T-helper 17 cell (primary cell): ENCODE results near the gene GPHA2. TPM values are rescaled to one million over a fixed set of nuclear protein-coding genes. Genes with fewer than 3 reads are reported as not detected.

ENCODE experiments used
- ATAC-seq: fragments of 150-1000 bp; cut with Tn5 transposase; 2 replicates; pipeline ENCODE4 v1.10.0; 2021; ENCODE audit warnings: mild to moderate bottlenecking, moderate library complexity
- DNase-seq, 3 donors: peaks; one replicate each; pipeline versions ENCODE4 v3.0.0 to v3.0.0-alpha.2; 2020 to 2021
- H3K9me3 ChIP-seq: one replicate; pipeline ENCODE4 v1.7.0; 2013; ENCODE audit warnings: low read length, mild to moderate bottlenecking; ENCODE audit not compliant: control insufficient read depth, poor library complexity, severe bottlenecking
- H3K27ac Mint-ChIP-seq: one replicate; pipeline ENCODE4 v1.8.0; 2022; ENCODE audit warnings: mild to moderate bottlenecking, moderate library complexity, mixed read lengths
- H3K27me3 Mint-ChIP-seq: one replicate; pipeline ENCODE4 v1.8.0; 2022; ENCODE audit warnings: mixed read lengths
- H3K36me3 Mint-ChIP-seq: one replicate; pipeline ENCODE4 v1.8.0; 2022; ENCODE audit warnings: low read depth, mixed read lengths
- H3K4me1 Mint-ChIP-seq: one replicate; pipeline ENCODE4 v1.8.0; 2022; ENCODE audit warnings: mild to moderate bottlenecking, mixed read lengths
- H3K4me3 Mint-ChIP-seq: one replicate; pipeline ENCODE4 v1.8.0; 2022; ENCODE audit warnings: mild to moderate bottlenecking, moderate library complexity, mixed read lengths
- total RNA-seq, 4 donors: library from RNA in 2 of 4; stranded (reverse) in 2 of 4; gene quantifications; one replicate each; pipeline ENCODE4 v1.2.3 and lab custom pipeline; 2022 to 2026

Gene GPHA2
- total RNA-seq, 2 donors from 2014 or later: not detected

- Mint-ChIP-seq H3K4me3 (peak overlapping the region; percentile 25), H3K36me3 (peaks cover 9% of the 10 kb centered on the region), H3K4me1 (peaks cover 21% of the 10 kb centered on the region), H3K27ac (peak overlapping the region; percentile 34), H3K27me3 (no peaks in the 10 kb centered on the region)
- ATAC-seq (no peak), DNase-seq (no peak)
- H3K9me3 ChIP-seq: no peaks in the 10 kb centered on the region
Measured at GRCh38 chr11:64913171-64913727, 22.4 kb downstream of the GPHA2 start.

GRCh38 chr11:64911689-64912088, 24.0 kb downstream of the GPHA2 start:
- no peaks in the 10 kb centered on the region for H3K9me3 ChIP-seq
- peak overlapping the region; percentile 39 for H3K27ac Mint-ChIP-seq
- DNase-seq (no peak), ATAC-seq (no peak)
- H3K4me3 Mint-ChIP-seq: no peak overlapping the region
- no peaks in the 10 kb centered on the region for H3K27me3 Mint-ChIP-seq
- peaks cover 9% of the 10 kb centered on the region for H3K36me3 Mint-ChIP-seq
- peaks cover 13% of the 10 kb centered on the region for H3K4me1 Mint-ChIP-seq

GRCh38 chr11:64911142-64911541, 24.6 kb downstream of the GPHA2 start:
- peaks cover 9% of the 10 kb centered on the region for H3K36me3 Mint-ChIP-seq
- H3K4me3 Mint-ChIP-seq: peak overlapping the region; percentile 50

GRCh38 chr11:64910451-64911093, 25.1 kb downstream of the GPHA2 start:
- H3K36me3 Mint-ChIP-seq: peaks cover 9% of the 10 kb centered on the region
- H3K9me3 ChIP-seq: no peaks in the 10 kb centered on the region
- peaks cover 4% of the 10 kb centered on the region for H3K4me1 Mint-ChIP-seq
- DNase-seq: no peak
- peak overlapping the region; percentile 59 for H3K4me3 Mint-ChIP-seq
- no peak for ATAC-seq
- no peaks in the 10 kb centered on the region for H3K27me3 Mint-ChIP-seq
- no peak overlapping the region for H3K27ac Mint-ChIP-seq

More at GRCh38 chr11:64911142-64911541, 24.6 kb downstream of the GPHA2 start:
- DNase-seq (no peak), ATAC-seq (no peak)
- Mint-ChIP-seq H3K27me3 (no peaks in the 10 kb centered on the region), H3K4me1 (peaks cover 8% of the 10 kb centered on the region), H3K27ac (peak overlapping the region; percentile 39)
- no peaks in the 10 kb centered on the region for H3K9me3 ChIP-seq

- H3K27me3 Mint-ChIP-seq: no peaks in the 10 kb centered on the region
- H3K9me3 ChIP-seq: no peaks in the 10 kb centered on the region
- peak overlapping the region; percentile 59 for H3K4me3 Mint-ChIP-seq
- DNase-seq (no peak), ATAC-seq (no peak)
- peaks cover 9% of the 10 kb centered on the region for H3K36me3 Mint-ChIP-seq
- no peak overlapping the region for H3K27ac Mint-ChIP-seq
- H3K4me1 Mint-ChIP-seq: peaks cover 4% of the 10 kb centered on the region
Measured at GRCh38 chr11:64909653-64910343, 25.9 kb downstream of the GPHA2 start.

GRCh38 chr11:64908766-64909165, 26.9 kb downstream of the GPHA2 start:
- no peak overlapping the region for H3K27ac Mint-ChIP-seq
- peaks cover 2% of the 10 kb centered on the region for H3K4me1 Mint-ChIP-seq
- no peaks in the 10 kb centered on the region for H3K27me3 Mint-ChIP-seq
- H3K4me3 Mint-ChIP-seq: no peak overlapping the region
- no peak for ATAC-seq
- no peaks in the 10 kb centered on the region for H3K9me3 ChIP-seq
- peaks cover 9% of the 10 kb centered on the region for H3K36me3 Mint-ChIP-seq
- no peak for DNase-seq

GRCh38 chr11:64906314-64906635, 29.4 kb downstream of the GPHA2 start:
- no peaks in the 10 kb centered on the region for H3K9me3 ChIP-seq
- no peak overlapping the region for H3K4me3 Mint-ChIP-seq
- DNase-seq (no peak), ATAC-seq (no peak)
- H3K27me3 Mint-ChIP-seq: no peaks in the 10 kb centered on the region
- peaks cover 4% of the 10 kb centered on the region for H3K36me3 Mint-ChIP-seq
- no peak overlapping the region for H3K27ac Mint-ChIP-seq
- H3K4me1 Mint-ChIP-seq: peaks cover 6% of the 10 kb centered on the region

- H3K27ac Mint-ChIP-seq: no peak overlapping the region
- DNase-seq (no peak), ATAC-seq (no peak)
- H3K4me1 Mint-ChIP-seq: peaks cover 6% of the 10 kb centered on the region
- H3K9me3 ChIP-seq: no peaks in the 10 kb centered on the region
- H3K27me3 Mint-ChIP-seq: no peaks in the 10 kb centered on the region
- no peak overlapping the region for H3K4me3 Mint-ChIP-seq
- H3K36me3 Mint-ChIP-seq: peaks cover 4% of the 10 kb centered on the region
Measured at GRCh38 chr11:64905516-64906313, 30.0 kb downstream of the GPHA2 start.

- no peak overlapping the region for H3K27ac Mint-ChIP-seq
- no peaks in the 10 kb centered on the region for H3K27me3 Mint-ChIP-seq
- ATAC-seq (no peak), DNase-seq (no peak)
- H3K36me3 Mint-ChIP-seq: peaks cover 6% of the 10 kb centered on the region
- no peaks in the 10 kb centered on the region for H3K9me3 ChIP-seq
- no peak overlapping the region for H3K4me3 Mint-ChIP-seq
- peaks cover 20% of the 10 kb centered on the region for H3K4me1 Mint-ChIP-seq
Measured at GRCh38 chr11:64903291-64903833, 32.3 kb downstream of the GPHA2 start.

- Mint-ChIP-seq H3K36me3 (peaks cover 6% of the 10 kb centered on the region), H3K4me1 (peaks cover 20% of the 10 kb centered on the region), H3K27me3 (no peaks in the 10 kb centered on the region), H3K27ac (peak overlapping the region; percentile 100), H3K4me3 (no peak overlapping the region)
- ATAC-seq (no peak), DNase-seq (no peak)
- no peaks in the 10 kb centered on the region for H3K9me3 ChIP-seq
Measured at GRCh38 chr11:64902102-64902900, 33.4 kb downstream of the GPHA2 start.

GRCh38 chr11:64900774-64901173, 34.9 kb downstream of the GPHA2 start:
- no peaks in the 10 kb centered on the region for H3K9me3 ChIP-seq
- peak overlapping the region; percentile 100 for H3K27ac Mint-ChIP-seq
- H3K36me3 Mint-ChIP-seq: peaks cover 6% of the 10 kb centered on the region
- no peak for DNase-seq
- H3K4me1 Mint-ChIP-seq: peaks cover 23% of the 10 kb centered on the region
- H3K27me3 Mint-ChIP-seq: no peaks in the 10 kb centered on the region
- H3K4me3 Mint-ChIP-seq: no peak overlapping the region
- no peak for ATAC-seq

- H3K27ac Mint-ChIP-seq: peak overlapping the region; percentile 100
- H3K4me3 Mint-ChIP-seq: peak overlapping the region; percentile 88
- H3K4me1 Mint-ChIP-seq: peaks cover 26% of the 10 kb centered on the region
- peak; percentile 47 to 73 (median 56) for DNase-seq
- ATAC-seq: peak; percentile 96
- H3K27me3 Mint-ChIP-seq: no peaks in the 10 kb centered on the region
- no peaks in the 10 kb centered on the region for H3K9me3 ChIP-seq
- peaks cover 6% of the 10 kb centered on the region for H3K36me3 Mint-ChIP-seq
Measured at GRCh38 chr11:64900263-64900678, 35.4 kb downstream of the GPHA2 start.
